ENCODE data around the gene SLC35D1. TPM values are rescaled to one million over a fixed set of nuclear protein-coding genes. Genes with fewer than 3 reads are reported as not detected.
"Not testable (repeated sequence)": the region's sequence is repeated elsewhere in the genome, so short reads cannot be mapped to it uniquely, and the experiment has no call there.

SLC35D1 gene
- total RNA-seq = 7.4 TPM
- long read RNA-seq, full-length matches to known transcripts = 3 of 6 reads
- long read RNA-seq, partial matches to known transcripts = 0 of 6 reads
- long read RNA-seq, other reads (novel, unspliced or antisense) = 3 of 6 reads

DNA sequence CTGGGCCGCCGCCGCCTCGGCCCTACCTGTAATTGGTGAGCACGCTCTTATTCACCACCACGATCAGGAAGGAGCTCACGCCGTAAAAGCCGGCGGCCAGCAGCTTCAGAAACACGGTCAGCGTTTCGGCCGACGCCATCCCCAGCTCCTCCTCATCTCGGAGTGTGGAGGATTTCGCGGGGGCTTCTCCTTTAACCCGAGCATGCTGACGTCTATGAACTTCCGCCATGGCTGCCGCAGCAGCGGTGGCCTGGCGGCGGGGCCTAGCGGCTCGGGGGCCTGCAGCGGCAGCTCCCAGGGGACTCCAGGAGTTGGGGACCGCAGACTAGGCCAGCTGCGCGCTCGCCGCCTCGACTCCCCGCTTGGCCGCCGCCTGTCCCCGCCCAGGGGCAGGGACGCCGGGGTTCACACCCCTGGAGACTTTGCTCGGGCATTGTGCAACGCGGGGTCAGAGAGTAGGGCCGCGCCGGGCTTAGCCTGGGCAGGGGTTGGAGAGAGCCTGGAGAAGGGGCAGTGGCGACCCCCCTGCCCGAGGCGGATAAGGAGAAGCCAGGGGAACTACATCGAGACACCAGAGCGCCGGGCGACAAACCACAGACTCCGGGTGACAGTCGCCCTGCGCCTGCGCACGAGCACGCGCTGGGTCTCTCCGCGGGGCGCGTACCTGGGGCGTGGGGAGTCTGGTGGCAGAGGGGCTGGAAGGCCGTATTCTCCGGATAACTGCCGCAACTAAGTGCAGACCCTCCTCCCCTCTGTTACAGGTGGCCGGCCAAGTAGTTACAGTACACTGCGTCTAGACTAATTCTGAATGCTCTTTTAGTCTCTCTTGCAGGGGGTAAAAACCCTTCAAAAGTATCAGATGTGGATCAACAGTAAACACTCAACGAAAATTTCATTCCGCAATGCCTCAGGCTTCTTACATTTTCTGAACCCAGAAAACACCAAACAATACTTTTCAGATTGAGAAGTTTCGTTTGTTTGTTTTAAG lies at the start of gene SLC35D1:
SLC35D1 (minus strand) TSS at position 364 of the 988 bp plus-strand sequence; CDS start at position 229, 135 bp downstream.
- peak; percentile 93 for DNase-seq (ENCODE audit: low spot score)

- DNase-seq (ENCODE audit: low spot score) = no peak
These were observed 49.6 kb upstream of the SLC35D1 start for GRCh38 chr1:67103548-67103947.

DNA sequence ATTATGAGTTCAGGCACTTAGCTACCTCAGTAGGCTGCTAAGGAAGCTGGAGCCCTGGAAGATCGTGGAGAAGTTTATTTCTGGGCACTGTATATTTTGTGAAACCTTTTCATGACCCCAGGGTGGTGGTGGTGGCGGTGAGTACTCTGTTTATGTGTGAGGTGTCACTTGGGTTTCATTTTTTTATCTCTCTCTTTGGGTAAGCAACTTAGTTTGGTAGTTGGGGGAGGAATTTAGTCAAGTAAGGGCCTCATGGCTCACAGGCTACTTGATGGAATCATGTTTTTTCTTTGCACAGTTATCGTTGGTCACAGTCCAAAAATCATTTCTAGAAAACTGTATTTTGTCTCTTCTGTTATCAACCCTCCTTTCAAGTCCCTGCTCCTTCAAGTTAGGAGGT lies 46.9 kb upstream of the SLC35D1 start:
- DNase-seq (ENCODE audit: low spot score) = no peak

- no peak for DNase-seq (ENCODE audit: low spot score)
These were observed 43.4 kb upstream of the SLC35D1 start for GRCh38 chr1:67097305-67097704.

DNA sequence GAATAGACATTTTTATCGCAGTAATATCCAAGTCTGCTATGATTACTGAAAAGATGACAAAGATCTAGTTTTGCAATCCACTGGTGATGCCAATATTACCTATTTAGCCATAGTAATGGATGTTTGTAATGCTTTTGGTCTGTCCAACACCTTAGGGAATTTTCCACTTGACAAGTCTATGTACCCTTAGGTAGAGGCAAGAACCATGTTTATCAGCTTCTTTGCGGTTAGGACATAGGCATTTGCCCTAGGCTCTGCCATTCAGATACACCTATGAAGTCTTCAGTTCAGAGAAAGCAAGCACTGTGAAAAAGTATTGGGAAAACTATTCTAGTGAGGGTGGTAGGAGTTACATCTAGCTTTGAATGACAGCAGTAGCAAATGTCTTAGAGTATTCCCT lies 40.2 kb upstream of the SLC35D1 start:
- no peak for DNase-seq (ENCODE audit: low spot score)

GRCh38 chr1:67089685-67090208 lies 35.8 kb upstream of the SLC35D1 start:
- no peak for DNase-seq (ENCODE audit: low spot score)

DNA sequence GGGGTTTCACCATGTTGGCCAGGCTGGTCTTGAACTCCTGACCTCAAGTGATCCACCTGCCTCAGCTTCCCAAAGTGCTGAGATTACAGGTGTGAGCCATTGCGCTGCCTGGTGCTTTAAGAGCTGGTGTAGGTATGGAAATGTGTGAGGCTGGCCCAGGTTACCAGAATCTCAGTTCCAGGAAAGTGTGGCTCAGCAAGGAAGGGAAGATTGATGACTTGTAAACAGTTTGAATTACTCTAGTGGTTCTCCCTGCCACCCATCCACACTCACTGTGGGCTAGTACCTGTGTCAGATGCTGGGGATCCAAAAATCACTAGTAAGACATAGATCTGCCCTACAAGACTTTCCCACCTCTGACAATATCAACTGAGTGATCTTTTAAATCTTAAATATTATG lies 34.5 kb upstream of the SLC35D1 start:
- DNase-seq (ENCODE audit: low spot score) = no peak

DNA sequence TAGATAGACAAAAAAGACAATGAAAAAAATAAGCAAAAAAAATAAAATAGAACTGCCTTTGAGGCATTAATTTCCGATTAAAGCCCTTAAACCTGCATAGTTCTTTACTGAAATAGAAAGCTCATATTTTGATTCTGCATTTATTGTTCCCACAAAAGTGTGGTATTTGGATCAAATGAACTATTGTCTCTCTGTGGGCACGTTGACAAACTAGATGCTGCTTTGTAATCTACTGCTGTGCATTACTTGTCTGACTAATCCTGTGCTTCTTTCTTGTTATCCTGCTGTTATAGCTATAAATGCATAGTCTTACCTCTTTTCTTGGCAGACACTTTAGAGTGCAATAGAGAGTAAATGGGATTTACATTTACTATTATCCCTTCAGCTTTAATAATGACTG lies 31.4 kb upstream of the SLC35D1 start:
- DNase-seq (ENCODE audit: low spot score) = no peak

DNA sequence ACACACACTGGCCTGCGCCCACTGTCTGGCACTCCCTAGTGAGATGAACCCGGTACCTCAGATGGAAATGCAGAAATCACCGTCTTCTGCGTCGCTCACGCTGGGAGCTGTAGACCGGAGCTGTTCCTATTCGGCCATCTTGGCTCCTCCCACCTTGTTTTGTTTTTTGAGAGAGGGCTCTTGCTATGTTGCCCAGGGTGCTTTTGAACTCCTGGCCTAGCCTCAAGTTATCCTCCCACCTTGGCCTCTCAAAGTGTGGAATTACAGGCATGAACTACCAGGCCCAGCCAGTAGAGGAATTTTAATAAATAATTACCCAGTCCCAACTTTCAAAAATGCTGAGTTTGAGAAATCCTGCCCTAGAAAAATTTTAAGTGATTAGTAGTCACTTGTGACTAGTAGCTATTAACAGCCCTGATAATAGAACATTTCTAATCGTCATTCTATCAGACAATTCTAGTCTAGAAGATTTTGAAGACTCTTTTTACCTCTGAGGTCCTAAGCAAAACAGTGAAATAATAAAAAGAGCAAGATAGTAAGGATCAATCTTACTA lies 30.9 kb upstream of the SLC35D1 start:
- no peak for DNase-seq (ENCODE audit: low spot score)

- DNase-seq (ENCODE audit: low spot score) = no peak
These were observed 24.3 kb upstream of the SLC35D1 start for GRCh38 chr1:67078291-67078690.

GRCh38 chr1:67077593-67077992 lies 23.6 kb upstream of the SLC35D1 start:
- no peak for DNase-seq (ENCODE audit: low spot score)

DNA sequence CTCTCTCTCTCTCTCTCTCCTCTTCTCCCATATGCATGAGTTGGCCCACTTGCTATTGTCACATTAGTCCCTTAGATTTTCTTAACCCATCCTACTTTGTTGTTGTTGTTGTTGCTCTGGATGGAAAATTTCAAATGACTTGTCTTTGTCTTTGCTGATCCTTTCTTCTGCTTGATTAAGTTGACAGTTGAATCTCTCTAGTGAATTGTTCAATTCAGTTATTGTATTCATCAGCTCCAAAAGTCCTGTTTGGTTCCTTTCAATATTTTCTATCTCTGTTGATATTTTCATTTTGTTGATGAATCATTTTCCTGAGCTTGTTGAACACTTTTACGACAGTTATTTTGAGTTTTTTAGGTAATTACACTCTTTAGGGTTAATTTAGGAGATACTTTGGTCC lies 18.8 kb upstream of the SLC35D1 start:
- no peak for DNase-seq (ENCODE audit: low spot score)

DNA sequence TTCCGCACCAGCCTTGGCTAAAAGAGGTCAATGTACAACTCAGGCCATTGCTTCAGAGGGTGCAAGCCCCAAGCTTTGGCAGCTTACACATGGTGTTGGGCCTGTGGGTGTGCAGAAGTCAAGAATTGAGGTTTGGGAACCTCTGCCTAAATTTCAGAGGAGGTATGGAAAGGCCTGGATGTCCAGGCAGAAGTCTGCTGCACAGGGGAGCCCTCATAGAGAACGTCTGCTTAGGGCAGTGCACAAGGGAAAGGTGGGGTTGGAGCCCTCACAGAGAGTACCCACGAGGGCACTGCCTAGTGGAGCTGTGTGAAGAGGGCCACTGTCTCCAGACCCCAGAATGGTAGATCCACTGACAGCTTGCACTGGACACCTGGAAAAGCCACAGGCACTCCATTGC lies 13.7 kb upstream of the SLC35D1 start:
- DNase-seq (ENCODE audit: low spot score) = not testable (repeated sequence)

DNA sequence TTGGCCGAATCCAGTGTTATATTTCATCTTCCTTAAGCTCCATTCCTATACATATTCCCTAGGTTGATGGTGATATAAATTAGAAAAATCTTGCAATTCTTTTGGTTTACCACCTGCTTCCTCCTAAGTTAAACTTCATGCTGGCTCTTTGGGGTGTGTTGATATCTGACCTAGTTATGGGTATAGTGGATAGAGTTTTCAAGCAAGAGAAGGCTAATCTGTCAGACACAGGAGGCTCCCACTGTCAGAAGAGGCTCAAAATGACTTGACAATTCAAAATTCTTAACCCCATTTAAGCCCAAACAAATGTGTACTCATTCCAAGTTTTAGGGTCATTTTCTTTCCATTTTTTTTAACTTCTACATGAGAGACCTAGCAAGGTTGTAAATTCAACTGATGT lies 8.5 kb upstream of the SLC35D1 start:
- DNase-seq (ENCODE audit: low spot score) = no peak

- DNase-seq (ENCODE audit: low spot score) = no peak
These were observed 7.3 kb upstream of the SLC35D1 start for GRCh38 chr1:67061266-67061665.

DNA sequence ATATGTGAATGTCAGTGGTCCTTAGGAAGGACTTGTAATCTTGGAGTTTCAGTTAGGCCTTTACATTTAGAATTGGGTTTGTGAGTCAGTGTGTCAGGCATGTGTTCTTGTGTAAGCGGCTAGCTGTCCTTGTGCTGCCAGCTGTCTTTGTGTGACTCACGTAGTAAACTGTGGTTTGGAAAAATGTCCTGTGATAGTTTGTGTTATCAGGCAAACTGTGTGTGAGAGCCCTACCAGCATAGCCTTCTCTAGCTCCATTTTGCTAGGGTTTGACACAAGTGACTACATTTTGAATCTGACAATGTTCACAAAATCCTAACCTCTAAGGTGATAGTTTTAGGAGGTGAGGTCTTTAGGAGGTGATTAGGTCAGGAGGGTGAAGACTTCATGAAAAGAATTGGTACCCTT lies 6.9 kb upstream of the SLC35D1 start:
- no peak for DNase-seq (ENCODE audit: low spot score)

GRCh38 chr1:67059346-67059745 lies 5.4 kb upstream of the SLC35D1 start:
- no peak for DNase-seq (ENCODE audit: low spot score)

DNA sequence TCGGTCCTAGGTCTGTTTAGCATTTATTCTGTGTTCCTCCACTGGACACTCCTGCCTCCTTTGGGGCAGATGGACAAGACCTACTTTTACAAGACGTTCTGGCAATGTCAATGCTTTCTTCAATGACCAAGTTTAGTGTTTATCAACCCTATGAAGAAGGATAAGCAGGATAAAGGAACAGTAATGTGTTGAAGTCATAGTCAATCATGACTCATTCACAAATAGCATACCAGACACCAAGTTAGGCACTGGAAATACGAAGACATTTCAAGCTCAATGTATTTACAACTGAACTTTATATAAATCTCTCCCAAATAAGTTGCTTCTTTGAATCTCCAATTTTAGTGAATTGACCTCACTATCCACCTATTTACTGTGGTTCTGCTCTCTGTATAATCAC lies 4.8 kb upstream of the SLC35D1 start:
- DNase-seq (ENCODE audit: low spot score) = no peak

GRCh38 chr1:67058242-67058641 lies 4.3 kb upstream of the SLC35D1 start:
- DNase-seq (ENCODE audit: low spot score) = no peak

DNA sequence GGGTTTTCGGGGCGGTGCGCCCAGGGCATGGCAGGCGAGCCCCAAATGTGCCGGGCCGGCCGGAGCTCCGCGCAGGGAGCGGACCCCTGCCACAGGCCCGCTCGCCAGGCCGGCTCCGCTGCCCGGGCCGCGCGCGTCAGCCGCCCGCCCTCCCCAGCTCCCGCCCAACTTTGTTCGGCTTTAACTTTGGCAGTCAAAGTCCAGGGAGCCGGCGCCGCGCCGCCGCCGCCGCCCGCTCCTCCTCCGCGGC lies 488 bp downstream of the SLC35D1 start:
- peak; percentile 92 for DNase-seq (ENCODE audit: low spot score)

DNA sequence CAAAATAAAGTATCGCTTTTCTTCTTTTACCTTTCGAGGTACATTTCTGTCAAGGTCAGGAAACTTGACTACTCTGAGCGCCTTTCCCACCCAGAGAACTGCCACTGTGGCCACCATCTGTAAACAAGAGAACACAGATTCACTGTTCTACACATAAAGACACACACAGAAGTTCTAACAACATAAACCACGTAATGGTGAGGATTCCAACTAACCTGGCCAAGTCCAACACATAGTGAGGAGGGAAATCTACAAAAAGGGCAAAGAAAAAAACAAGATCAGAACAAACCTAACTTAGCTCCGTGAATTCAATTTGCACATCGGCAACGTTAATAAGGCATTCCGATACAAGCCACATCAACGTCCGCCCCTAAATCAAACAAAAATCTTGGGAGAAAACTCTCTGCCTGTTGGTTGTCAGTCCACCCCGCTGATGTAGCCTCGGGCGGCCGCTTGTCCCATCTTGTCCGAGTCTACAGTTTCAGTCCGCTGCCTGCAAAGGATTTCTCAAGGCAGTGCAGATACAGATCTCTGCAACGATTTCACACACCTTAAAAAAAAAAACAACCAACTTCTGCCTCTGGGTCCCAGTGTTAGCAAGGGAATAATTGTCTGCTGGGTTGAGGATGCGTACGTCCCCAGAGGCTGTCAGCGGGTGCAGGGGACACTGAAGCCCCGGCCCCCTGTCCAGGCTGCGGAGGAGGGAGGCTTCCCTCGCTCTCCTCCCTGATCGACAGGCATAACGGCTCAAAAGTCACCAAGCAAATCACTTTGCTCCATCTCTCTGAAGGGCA lies 1.0 kb downstream of the SLC35D1 start:
- no peak for DNase-seq (ENCODE audit: low spot score)

DNA sequence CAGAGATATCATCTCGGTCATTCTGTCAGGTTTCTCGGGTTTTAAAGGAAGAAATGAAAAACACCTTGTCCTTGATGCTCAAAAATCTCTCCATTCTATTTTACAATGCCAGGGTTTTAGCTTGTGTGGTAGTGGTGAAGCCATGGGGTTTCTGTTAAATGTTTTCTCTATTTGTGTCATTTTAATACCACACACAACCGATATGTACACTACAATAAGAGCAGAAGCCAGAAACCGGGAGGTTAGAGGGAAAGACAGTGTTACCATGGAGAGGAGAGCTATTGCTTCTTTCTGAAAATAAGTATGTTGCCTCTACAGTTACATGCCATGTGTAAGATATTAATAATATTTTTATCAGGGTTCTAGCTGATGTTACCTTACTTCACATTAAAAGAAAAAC lies 2.8 kb downstream of the SLC35D1 start:
- no peak for DNase-seq (ENCODE audit: low spot score)
